Mucosa of gallbladder (tissue), 1 donor: ENCODE results near the gene TAS2R8. TPM values are rescaled to one million over a fixed set of nuclear protein-coding genes. Genes with fewer than 3 reads are reported as not detected.
"Not testable (repeated sequence)": the region's sequence is repeated elsewhere in the genome, so short reads cannot be mapped to it uniquely, and the experiment has no call there.

Experiments used
- DNase-seq: peaks from one replicate; pipeline ENCODE4 v3.0.0-alpha.2; 2020; ENCODE audit warnings: low spot score
- total RNA-seq: library from RNA; stranded (reverse); gene quantifications from one replicate; pipeline ENCODE4 v1.2.1, GENCODE V29; 2021
- donor health status: DM: no; HTN: no; CAD: no.

The TAS2R8 gene, protein sequence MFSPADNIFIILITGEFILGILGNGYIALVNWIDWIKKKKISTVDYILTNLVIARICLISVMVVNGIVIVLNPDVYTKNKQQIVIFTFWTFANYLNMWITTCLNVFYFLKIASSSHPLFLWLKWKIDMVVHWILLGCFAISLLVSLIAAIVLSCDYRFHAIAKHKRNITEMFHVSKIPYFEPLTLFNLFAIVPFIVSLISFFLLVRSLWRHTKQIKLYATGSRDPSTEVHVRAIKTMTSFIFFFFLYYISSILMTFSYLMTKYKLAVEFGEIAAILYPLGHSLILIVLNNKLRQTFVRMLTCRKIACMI
- total RNA-seq = not detected

DNA sequence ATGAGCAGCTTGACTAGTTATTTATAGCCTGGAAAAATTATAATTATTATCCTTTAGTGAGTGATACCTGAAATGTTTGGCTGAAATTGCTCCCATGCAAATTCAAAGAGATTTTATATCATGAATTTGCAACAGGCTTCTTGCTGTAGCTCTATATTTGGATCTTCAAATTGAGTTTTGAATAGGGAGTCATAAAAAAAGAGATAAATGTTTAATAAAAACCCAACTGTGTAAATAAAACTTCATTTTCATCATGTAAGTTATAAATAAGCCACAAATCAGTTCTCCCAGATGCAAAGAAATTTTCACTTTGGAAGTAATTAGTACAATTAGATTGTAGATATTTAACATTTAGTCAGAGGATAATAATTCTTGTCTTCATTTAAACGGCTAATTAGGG, at the start of gene TAS2R8:
Gene TAS2R8, minus strand, starts transcription at position 101 of the 400 bp plus-strand sequence. CDS start 306 bp downstream, outside the sequence.
- DNase-seq = no peak

DNA sequence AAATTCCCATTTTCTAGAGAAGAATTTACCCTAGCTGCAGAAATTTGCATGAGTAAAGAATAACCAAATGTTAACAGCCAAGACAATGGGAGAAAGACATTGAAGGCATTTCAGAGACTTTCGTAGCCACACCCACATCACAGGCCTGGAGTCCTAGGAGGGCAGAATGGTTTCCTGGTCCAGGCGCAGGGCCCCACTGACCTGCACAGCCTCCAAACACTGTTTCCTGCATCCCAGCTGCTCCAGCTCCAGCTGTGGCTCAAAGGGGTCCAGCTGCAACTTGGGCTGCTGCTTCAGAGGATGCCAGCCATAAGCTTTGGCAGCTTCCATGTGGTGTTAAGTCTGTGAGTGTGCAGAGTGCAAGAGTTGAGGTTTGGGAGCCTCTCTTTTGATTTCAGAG, 48.7 kb upstream of the TAS2R8 start:
- DNase-seq = no peak

DNA sequence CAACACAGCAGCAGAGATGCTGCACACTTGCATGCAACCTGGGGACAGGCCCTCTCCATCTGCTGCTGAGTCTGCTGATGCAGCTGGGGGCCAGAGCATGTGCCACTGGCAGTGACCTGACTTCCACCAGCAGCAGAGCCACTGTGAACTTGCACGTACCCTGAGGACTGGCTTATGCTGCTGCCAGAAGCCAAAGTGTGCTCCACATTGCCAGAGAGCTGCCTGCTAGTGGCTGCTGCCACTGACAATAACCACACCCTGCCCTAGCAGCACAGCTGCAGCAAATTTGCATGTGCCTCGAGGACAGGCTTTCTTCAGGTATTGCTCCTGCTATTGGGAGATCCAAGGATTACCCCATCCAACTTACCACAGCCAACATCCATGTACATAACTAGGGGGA, 46.7 kb upstream of the TAS2R8 start:
- no peak for DNase-seq

DNA sequence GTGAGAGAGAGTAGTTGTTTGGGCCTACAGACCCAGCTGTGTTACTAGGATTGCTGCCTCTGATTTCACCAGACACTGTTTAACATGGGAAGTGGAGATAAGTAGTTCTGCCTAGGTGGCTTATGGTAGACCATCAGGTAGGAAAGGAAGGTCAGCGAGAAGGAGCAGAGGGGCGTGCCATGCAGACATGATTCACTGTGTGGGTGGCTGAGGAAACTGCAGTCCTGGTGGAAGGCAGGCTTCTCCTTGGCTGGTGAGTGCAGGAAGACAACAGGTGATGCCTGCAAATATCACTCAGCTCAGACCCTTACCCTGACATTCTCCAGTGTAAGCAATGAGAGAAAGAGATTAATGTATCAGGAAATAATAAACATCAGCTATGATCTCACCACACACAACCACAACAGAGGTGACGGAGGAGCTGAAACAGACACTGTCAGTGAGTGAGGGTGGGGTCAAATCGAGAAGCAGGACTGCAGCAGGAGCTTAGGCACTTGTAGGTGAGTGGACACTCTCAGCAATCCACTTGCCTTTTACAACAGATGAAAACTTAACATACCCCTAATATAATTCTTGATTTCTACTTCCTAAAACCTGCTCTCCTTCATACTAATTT, 44.3 kb upstream of the TAS2R8 start:
- no peak for DNase-seq

DNA sequence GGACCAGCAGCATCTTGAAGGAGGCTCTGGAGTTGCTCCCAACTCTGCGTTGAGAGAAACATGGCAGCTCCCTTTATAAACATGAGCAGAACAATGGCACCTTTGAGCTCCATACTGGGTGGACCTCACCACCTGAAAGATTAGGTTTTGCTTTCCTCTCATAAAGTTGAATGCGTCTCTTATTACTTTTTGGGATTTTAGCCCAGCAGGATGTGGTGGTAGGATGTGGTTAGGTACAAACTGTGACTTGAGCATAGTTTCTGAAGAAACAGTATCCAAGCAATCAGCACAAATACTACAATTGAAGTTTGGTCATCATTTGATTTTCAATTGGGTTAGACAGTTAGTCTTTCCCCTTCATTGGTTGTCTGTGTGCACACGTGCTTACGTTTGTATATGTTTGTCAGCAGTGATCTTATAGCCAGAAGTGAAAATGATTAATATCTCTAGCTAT, 42.4 kb upstream of the TAS2R8 start, which contains the start of gene PRR4:
Gene PRR4, minus strand, starts transcription at position 51 of the 454 bp plus-strand sequence. Its CDS starts 38 bp downstream, at position 13.
- DNase-seq = no peak

DNA sequence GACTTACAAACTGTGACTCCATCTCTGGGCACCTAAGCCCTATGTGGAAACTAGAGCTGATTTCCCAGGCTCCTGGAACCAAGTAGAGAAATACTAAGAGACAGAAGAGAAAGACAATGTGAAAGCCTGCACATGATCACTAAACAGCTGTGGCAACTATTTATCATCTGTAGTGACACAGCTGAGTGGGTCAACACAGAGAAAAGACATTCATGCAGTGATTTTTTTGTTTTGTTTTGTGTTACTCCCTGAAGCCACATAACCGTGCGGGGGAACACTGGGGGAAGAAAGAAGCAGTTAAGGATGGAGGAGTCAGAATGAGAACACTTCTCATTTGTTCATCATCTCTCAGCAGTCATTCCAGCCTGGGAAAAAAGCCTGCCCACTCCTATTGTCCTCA, 40.7 kb upstream of the TAS2R8 start:
- DNase-seq = no peak

DNA sequence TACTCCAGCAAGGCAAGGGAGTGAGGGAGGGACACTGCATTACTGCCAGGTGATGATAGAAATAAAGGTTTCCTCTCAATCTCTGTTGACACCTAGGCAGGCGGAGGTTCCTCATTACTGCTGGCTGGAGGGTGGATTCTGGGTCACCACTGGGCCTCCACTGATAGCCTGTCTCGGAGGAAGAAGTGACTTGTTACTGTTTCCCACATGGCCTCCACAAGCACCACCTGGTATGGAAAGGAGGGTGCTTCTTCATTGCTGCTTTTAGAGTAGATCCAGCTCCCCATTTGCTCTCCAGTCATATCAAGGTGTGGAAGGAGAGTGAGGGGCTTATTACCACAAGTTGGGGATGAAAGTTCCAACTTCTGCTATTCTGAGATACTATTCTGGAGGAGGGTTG, 35.8 kb upstream of the TAS2R8 start:
- no peak for DNase-seq

DNA sequence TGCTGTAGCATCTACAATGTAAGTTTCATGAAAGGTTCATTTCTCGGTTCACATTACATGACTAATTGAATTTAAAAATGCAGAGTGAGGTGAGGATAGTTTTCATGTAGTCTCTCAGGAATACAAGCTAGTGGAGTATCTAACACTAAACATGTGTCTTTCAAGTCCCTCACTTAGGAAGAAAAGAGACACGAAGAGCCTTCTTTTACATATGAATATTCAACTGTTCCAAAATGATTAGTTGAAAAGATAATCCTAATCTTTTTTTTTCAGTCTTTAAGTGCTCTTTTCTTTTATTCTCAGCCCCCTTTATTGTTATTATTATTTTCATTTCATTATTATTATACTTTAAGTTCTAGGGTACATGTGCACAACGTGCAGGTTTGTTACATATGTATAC, 31.4 kb upstream of the TAS2R8 start:
- no peak for DNase-seq

DNA sequence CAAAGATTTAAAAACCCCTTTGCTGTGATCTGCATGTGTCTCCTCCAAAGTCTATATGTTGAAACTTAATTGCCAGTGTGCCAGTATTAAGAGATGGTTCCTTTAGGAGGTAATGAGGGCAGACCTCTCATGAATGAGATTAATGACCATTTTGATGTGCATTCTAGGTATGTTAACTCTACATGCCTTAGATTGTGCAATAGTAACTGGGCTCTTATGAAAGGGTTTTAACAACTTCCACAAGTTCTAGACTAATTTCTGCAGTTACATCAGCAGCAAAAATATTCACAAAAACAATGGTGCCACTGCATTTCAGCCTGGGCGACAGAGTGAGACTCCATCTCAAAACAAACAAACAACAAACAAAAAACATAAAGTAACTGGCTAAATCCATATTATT, 22.9 kb upstream of the TAS2R8 start:
- no peak for DNase-seq

DNA sequence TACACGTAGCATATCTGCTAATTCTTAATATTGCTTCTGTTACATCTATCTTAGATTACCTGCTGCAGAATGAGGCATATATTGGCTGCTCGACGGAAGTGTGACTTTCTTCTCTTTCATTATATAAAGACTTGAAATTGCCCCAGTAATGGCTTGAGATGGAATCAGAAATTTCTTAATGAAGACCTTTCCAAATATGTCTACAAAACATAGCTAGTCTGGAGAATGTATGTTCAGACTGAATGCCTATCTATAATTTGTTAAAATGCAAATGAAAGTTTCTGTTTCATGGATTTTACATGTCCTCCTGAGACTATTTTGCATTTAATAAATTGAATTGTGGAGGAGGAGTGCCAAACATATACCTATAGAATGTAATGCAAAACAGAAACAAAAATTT, 19.2 kb upstream of the TAS2R8 start, which contains the start of gene TAS2R10:
Gene TAS2R10, minus strand, starts transcription at position 101 of the 400 bp plus-strand sequence. Its CDS starts 89 bp downstream, at position 12.
- DNase-seq = no peak

DNA sequence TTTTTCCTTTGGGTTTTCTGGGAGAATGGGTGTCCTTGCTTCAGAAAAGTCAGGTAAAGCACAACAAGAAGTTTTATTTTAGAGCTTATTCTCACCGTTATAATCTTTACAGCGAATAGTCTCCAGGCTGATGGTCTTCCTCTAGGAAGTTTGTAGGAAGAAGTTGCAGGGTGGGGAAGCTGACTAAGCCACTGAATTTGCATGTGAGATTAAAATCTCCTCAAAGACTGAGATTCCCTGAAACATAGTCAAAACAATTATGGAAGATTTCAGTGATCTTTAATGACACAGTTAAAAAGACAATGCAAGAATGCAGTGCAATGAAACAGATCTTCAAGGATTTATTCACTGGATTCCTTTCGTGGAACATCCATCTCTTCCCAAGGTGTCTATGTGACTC, 17.9 kb upstream of the TAS2R8 start:
- DNase-seq = no peak

DNA sequence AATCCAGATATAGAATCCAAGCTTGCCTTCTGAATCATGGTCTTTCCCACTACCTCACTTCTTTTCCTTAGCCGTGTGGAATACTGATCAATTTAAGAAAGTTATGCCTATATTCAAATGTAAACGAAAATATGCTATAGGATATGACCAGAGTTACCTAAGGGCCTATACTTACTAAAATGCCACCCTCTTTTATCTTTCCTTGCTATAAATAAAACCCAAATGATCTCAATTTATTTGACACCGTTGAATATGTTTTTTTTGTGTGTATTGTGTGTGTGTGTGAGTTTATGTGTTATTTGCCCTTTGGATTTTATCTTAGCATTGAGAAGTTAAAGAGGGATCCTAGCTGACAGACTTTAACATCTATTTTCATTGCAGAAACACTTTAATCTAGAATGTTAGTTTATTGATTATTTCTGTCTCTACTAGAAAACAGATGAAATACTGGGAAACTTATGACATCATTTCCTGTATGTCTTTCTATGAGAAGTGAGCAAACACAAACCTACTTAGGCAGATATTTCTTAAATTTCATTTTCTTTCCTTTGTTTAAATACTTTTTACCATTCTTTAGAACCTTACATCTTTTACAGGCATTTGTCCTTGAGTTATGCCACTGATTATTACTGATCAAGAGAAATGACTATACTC, 4.9 kb upstream of the TAS2R8 start:
- no peak for DNase-seq

DNA sequence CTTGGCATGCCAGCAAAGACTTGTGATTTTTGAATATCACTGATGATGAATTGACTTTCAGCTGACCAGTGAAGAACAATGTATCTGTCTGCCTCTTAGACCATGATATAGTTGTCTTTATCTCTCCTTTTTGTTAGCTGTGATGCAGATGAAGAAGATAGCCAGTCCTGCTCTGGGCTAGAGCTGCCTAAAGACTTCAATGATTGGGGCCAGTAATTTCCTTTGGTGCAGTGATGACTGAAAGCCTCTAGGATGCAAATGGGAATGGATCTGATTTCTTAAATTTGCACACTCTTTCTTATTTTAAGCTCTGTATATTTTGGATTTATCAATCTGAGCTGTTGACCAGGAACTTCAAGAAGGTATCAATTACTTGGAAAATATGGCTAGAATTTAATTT, 3.0 kb upstream of the TAS2R8 start, which contains the start of gene TAS2R9:
Gene TAS2R9, minus strand, starts transcription at position 101 of the 400 bp plus-strand sequence. Its CDS starts 93 bp downstream, at position 8.
- DNase-seq = no peak

DNA sequence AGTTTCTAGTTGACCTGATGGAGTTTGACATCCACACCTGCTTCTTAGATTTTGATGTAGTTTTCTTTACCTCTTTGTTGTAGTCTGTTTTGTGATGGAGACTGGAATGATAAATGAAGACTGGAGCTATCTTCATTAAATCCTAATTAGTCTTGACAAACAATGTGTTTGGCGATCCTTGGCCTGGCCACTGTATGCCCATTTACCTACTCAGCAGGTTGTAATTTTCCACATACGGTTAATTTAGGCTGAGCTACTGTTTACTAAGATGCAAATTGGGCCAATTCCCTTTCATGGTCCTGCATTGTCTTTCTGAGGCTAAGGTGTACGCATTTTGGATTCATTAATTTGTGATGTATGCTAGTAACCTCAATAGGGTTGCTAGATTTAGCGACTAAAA, 4.5 kb downstream of the TAS2R8 start, which contains the start of gene TAS2R7:
Gene TAS2R7, minus strand, starts transcription at position 41 of the 400 bp plus-strand sequence. CDS start 57 bp downstream, outside the sequence.
- no peak for DNase-seq

DNA sequence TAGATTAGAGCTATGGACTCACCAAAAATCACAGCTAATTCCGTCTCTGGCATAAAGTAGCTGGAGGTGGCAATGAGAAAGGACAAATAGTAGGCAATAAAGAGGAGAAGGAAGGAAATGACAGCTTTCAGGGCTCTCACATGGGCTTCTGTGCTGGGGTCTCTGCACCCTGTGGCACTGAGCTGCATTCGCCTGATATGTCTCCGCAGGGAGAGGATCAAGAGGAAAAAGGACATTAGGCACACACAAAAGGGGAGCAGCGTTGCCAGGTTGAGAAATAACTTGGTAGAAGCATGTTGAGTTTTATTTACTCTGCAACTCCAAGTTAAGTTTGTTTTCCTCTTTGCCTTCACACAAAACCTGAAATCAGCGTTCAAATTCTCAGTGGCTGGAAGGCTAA, 5.3 kb downstream of the TAS2R8 start:
- no peak for DNase-seq

DNA sequence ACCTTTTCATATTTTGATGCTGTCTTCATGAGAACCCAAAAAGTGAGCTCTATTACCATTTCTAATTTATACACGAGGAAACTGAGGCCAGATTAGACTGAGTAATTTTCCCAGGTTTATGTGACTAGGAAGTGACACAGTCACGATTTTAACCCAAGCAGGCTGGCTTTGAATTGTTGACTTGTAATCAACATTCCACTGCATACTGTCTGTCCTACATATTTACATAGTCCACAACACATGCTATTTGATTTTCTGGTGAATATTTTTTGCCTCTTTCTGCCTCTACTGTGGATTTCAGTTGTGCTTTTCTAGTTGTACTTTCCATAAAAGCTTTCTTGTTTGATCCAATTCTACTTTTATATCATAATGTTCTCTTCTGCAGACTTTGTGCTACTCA, 12.9 kb downstream of the TAS2R8 start:
- DNase-seq = no peak

DNA sequence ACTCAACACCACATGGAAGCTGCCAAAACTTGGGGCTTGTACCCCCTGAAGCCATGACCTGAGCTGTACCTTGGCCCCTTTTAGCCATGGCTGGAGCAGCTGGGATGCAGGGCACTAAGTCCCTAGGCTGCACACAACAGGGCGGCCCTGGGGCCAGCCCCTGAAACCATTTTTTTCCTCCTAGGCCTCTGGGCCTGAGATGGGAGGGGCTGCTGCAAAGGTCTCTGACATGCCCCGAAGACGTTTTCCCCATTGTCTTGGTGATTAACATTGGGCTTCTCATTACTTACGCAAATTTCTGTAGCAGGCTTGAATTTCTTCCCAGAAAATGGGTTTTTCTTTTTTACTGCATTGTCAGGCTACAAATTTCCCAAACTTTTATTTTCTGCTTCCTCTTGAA, 15.3 kb downstream of the TAS2R8 start:
- DNase-seq = not testable (repeated sequence)

DNA sequence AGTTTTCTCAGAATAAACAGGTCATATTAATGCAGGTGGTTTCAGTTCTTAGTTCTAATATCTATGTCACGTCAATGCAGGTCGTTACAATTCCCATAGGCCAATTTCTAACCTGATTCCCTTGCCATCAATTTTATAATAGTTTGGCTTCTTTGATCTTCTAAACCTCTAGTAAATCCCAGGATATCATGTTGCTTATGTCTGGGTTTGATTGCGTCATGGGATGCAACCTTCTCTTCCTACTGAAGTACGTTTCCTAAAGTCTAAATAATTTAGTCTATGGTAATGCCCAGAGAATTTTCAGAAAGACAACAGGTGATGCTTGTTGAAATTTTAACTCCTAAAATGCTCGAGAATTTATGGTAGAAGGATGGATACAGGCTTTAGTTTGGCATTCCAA, 23.8 kb downstream of the TAS2R8 start:
- DNase-seq = no peak

DNA sequence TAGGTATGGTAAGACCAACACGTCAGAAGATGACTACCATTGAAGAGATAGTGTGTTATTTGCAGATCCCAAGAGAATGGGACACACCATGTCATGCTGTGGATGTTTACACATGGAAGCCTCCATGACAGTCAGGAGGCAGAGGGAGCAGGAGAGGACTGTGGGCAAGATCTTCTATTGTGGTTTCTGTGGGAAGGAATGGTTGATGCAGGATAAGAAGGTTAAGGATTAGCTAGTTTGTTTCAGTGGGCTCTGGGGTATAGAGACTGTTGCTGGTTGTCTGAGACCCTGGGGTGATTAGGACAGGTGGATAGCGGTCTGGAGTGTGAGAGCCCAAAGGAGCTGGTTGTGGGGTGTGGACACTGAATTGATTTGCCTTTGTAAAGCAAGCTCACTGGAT, 28.0 kb downstream of the TAS2R8 start:
- DNase-seq = no peak

DNA sequence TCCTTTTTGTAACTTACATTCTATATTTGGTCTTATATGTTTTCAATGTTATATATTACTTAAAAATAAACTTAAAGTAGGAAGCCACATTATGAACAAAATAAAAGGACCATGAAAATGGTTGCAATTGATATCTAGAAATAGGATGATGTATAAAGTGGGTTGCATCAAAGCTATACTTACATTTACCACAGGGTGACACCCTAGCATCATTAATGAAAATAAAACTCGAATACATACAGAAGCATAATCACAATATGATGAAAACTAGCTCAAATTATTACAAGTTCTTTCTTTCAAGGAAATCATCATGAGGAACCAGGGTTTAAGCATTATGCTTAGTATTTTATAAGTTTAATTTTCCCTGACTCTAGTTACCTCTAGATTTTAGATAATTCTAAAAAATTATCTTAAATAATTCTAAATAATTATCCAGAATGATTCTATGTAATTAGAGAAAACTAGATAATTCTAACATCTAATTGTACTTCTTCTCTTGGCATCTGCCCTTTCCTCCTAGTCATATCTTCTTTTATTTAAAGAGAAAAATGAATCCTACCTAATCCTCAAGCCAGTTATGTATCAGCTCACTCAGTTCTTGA, 35.9 kb downstream of the TAS2R8 start:
- DNase-seq = no peak

DNA sequence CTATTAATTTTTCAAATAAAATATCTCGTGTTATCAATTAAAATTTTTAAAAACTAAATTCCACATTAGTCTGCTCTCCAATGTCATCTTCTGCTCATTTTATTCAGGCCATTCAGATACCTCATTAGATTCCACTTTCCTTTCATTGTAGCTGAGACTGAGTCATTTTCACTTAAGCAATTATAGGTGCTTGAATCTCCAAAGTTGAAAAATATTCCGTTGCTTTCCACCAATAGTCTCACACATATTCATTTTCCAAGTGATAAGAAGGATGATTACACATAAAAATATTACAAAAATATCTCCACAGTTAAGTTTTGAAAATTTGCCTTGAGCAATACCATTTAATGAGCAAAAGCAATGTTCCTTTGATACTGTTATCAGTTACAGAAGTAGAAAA, 47.4 kb downstream of the TAS2R8 start:
- DNase-seq = no peak

DNA sequence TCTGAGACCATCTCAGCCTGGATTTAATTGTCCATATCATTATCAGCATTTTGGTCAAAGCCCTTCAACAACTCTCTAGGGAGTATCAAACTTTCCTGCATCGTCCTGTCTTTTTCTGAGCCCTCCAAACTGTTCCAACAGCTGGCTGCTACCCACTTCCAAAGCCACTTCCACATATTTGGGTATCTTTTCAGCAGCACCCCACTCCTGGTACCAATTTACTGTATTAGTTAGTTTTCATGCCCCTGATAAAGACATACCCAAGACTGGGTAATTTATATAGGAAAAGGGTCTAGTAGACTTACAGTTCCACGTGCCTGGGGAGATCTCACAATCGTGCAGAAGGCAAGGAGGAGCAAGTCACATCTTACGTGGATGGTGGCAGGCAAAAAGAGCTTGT, 50.9 kb downstream of the TAS2R8 start:
- no peak for DNase-seq
